LNCaP clone FGC (cell line): ENCODE results near the gene SUGP2.

ENCODE experiments used
- DNase-seq: peaks from one replicate; pipeline ENCODE4 v3.0.0-alpha.2; 2011; ENCODE audit warnings: low read depth
- H3K4me3 ChIP-seq: 2 replicates; pipeline ENCODE4 v1.5.1; 2011; ENCODE audit warnings: mild to moderate bottlenecking, low read depth, low read length, control low read depth
- CTCF ChIP-seq: IDR thresholded peaks from 2 replicates; pipeline ENCODE4 v1.5.1; 2012; ENCODE audit warnings: mild to moderate bottlenecking; ENCODE audit not compliant: control insufficient read depth, insufficient read depth; ENCODE audit errors: extremely low read depth

The SUGP2 gene

GRCh38 chr19:19034204-19034624 lies 897 bp upstream of the SUGP2 start:
- H3K4me3 ChIP-seq, result peak overlapping the region; percentile 96
- peak; percentile 69 for DNase-seq
- TF ChIP-seq CTCF, result no peak

DNA sequence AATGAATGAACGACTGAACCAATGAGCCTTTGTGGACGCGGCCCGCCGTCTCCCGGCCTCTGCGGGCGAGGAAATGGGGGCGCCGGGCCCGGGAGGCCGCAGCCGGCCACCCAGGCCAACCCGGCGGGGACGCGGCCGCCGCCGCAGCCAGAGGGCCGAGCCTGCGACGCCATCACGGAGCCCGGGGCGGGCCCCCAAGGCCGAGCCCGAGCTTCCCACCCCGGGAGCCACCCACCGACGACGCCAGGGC lies 216 bp downstream of the SUGP2 start:
- no peak for DNase-seq
- H3K4me3 ChIP-seq, result peak overlapping the region; percentile 96
- no peak for TF ChIP-seq CTCF

GRCh38 chr19:19032420-19033175 lies 719 bp downstream of the SUGP2 start:
- TF ChIP-seq CTCF, result no peak
- DNase-seq, result peak; percentile 75
- peak overlapping the region; percentile 96 for H3K4me3 ChIP-seq

DNA sequence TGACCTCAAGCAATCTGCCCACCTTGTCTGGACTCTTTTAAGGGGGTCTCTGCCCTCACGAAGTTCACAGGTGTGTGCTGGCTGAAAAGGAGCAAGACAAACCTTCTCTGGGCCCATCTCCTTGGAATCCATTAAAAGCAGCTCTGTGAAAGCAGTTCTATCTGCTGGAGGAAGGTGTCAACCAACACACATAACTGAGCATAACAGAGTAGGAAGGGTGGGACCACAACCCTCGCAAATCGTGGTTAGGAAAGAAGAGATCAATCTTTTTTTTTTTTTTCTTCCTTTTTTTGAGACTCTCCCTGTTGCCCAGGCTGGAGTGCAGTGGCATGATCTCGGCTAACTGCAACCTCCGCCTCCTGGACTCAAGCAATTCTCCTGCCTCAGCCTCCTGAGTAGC lies 1.4 kb downstream of the SUGP2 start:
- no peak for TF ChIP-seq CTCF
- DNase-seq, result no peak
- H3K4me3 ChIP-seq, result peak overlapping the region; percentile 96

GRCh38 chr19:19028526-19028925 lies 4.8 kb downstream of the SUGP2 start:
- TF ChIP-seq CTCF, result no peak
- no peak for DNase-seq
- no peak overlapping the region for H3K4me3 ChIP-seq

GRCh38 chr19:19027228-19027627 lies 6.1 kb downstream of the SUGP2 start:
- H3K4me3 ChIP-seq, result no peak overlapping the region
- no peak for TF ChIP-seq CTCF
- DNase-seq, result no peak

GRCh38 chr19:19026299-19026971 lies 6.9 kb downstream of the SUGP2 start:
- peak; percentile 70 for TF ChIP-seq CTCF
- DNase-seq, result peak; percentile 95
- H3K4me3 ChIP-seq, result peak overlapping the region; percentile 31; the same call in 1 of the 2 replicates
